ENCODE results near the gene RYR1. TPM values are rescaled to one million over a fixed set of nuclear protein-coding genes. Genes with fewer than 3 reads are reported as not detected.

Gene RYR1
- total and polyA plus RNA-seq, 10 of the 15 experiments (the other 5 are each of a cell fraction or from before 2014, with no cell fraction given) = under 0.01 to 0.32 (median 0.07) TPM; not detected in 1

GRCh38 chr19:38549942-38550341 lies 116.5 kb downstream of the RYR1 start:
- no peak for TF ChIP-seq GATAD2B (conservative IDR thresholded peaks at IDR 0.05; ENCODE audit: low read depth)
- TF ChIP-seq ZZZ3 (IDR thresholded peaks at IDR 0.05; ENCODE audit: control insufficient read depth, insufficient read length, low read depth) = no peak
- TF ChIP-seq SMC3 (IDR thresholded peaks at IDR 0.05; ENCODE audit: borderline replicate concordance, low read length) = no peak
- no peak for TF ChIP-seq REST (IDR thresholded peaks at IDR 0.05; ENCODE audit: low read depth, low read length)
- no peak for TF ChIP-seq CUX1 (IDR thresholded peaks at IDR 0.05; ENCODE audit: insufficient replicate concordance, low read depth, low read length)
- no peak for TF ChIP-seq PAX5 (IDR thresholded peaks at IDR 0.05; ENCODE audit: borderline replicate concordance, low read depth, low read length)
- no peak for TF ChIP-seq SMAD1 (IDR thresholded peaks at IDR 0.05; ENCODE audit: low read depth, partially characterized antibody)
- no peak for TF ChIP-seq MAX (IDR thresholded peaks at IDR 0.05; ENCODE audit: low read depth, low read length)
- no peak for TF ChIP-seq CTCF (IDR thresholded peaks at IDR 0.05 in 2 of 3, conservative IDR thresholded peaks at IDR 0.05 in 1 of 3; ENCODE audit: control insufficient read depth in 2 of 3, extremely low read depth in 1 of 3, insufficient read depth in 1 of 3, low read depth in 3 of 3, low read length in 3 of 3)
- TF ChIP-seq ATF3 (IDR thresholded peaks at IDR 0.05; ENCODE audit: borderline replicate concordance, extremely low read depth, low read depth, low read length) = no peak
- Histone ChIP-seq H3K4me1 (ENCODE audit: control insufficient read depth, insufficient read depth, low read length) (peaks cover 21% of the 10 kb centered on the region), H3K79me2 (ENCODE audit: control insufficient read depth, insufficient read depth, low read length) (no peaks in the 10 kb centered on the region), H3K36me3 (ENCODE audit: control insufficient read depth in 2 of 2, insufficient read depth in 2 of 2, low read length in 1 of 2) (no peaks in the 10 kb centered on the region; a peak in 1 of 4 replicates), H3K4me3 (no peak overlapping the region), H3K27ac (ENCODE audit: control insufficient read depth, insufficient read depth) (no peak overlapping the region), H3K4me2 (ENCODE audit: control insufficient read depth, insufficient read depth) (no peak overlapping the region), H2AFZ (ENCODE audit: control insufficient read depth, low read depth, low read length) (no peak overlapping the region), H4K20me1 (ENCODE audit: control insufficient read depth, insufficient read depth) (no peaks in the 10 kb centered on the region), H3K9me3 (replicated peaks; ENCODE audit: control insufficient read depth, insufficient read depth, low read length) (no peaks in the 10 kb centered on the region), H3K9ac (ENCODE audit: control insufficient read depth, insufficient read depth, low read length) (no peak overlapping the region), H3K27me3 (replicated peaks in 1 of 2; ENCODE audit: control insufficient read depth in 2 of 2, insufficient read depth in 2 of 2, low read length in 1 of 2) (no peaks in the 10 kb centered on the region)
- in situ Hi-C loops (cut with MboI) = loop anchor here (5.0 kb wide), 1 partner anchor 317 kb away; no protein-coding TSS in a partner anchor
- WGBS (ENCODE audit: insufficient coverage, insufficient replicate concordance, low lambda C conversion rate, missing lambda C conversion rate) = 81% methylated on average over 4 of the region's 4 CpGs
- ChIA-PET CTCF (no interaction called here), SMC1A (ENCODE audit: uncharacterized antibody, unreplicated experiment) (no interaction called here), POLR2A (interaction anchor here (12.2 kb wide), 1 partner anchor 68 kb away, joined by 135 read pairs; the partner anchor contains the start of genes EIF3K and MAP4K1), RAD21 (ENCODE audit: unreplicated experiment) (no interaction called here)
- BruUV-seq (replicated peaks) = no TSS peak
- ATAC-seq (no peak), FAIRE-seq (no peak), DNase-seq (ENCODE audit: low read depth, low spot score) (no peak)
- intact Hi-C loops (cut with micrococcal nuclease; ENCODE audit: unreplicated experiment) = loop anchor here (10.0 kb wide), 1 partner anchor 285 kb away; the partner anchor contains the start of gene ECH1
